Osteocyte (in vitro differentiated cells): Measurements from ENCODE around the gene C22orf31. TPM values are rescaled to one million over a fixed set of nuclear protein-coding genes. Genes with fewer than 3 reads are reported as not detected.

Experiments used
- DNase-seq: peaks from one replicate; pipeline ENCODE4 v3.0.0; 2021; ENCODE audit warnings: mixed read lengths; ENCODE audit not compliant: unreplicated experiment; ENCODE audit errors: extremely low spot score
- H3K27ac Mint-ChIP-seq: one replicate; pipeline ENCODE4 v1.8.0; 2021; ENCODE audit warnings: mild to moderate bottlenecking, mixed read lengths; ENCODE audit not compliant: unreplicated experiment
- H3K27me3 Mint-ChIP-seq: one replicate; pipeline ENCODE4 v1.8.0; 2021; ENCODE audit warnings: mixed read lengths; ENCODE audit not compliant: unreplicated experiment
- H3K36me3 Mint-ChIP-seq: one replicate; pipeline ENCODE4 v1.8.0; 2021; ENCODE audit warnings: mixed read lengths; ENCODE audit not compliant: unreplicated experiment
- H3K4me1 Mint-ChIP-seq: one replicate; pipeline ENCODE4 v1.8.0; 2021; ENCODE audit warnings: mixed read lengths; ENCODE audit not compliant: unreplicated experiment
- H3K4me3 Mint-ChIP-seq: one replicate; pipeline ENCODE4 v1.8.0; 2021; ENCODE audit warnings: mild to moderate bottlenecking, moderate library complexity, mixed read lengths; ENCODE audit not compliant: unreplicated experiment
- H3K9me3 Mint-ChIP-seq: one replicate; pipeline ENCODE4 v1.8.0; 2021; ENCODE audit warnings: mixed read lengths; ENCODE audit not compliant: unreplicated experiment
- CTCF ChIP-seq: fragments of 200-600 bp; sonication (generic); IDR thresholded peaks from 2 replicates; pipeline ENCODE4 v1.5.0; 2021; ENCODE audit warnings: antibody characterized with exemption, mild to moderate bottlenecking, moderate library complexity
- total RNA-seq: library from RNA; stranded (reverse); gene quantifications from 2 replicates; pipeline ENCODE4 v1.2.1, GENCODE V29; 2021

C22orf31 gene
- total RNA-seq, 1 donor from 2014 or later: not detected

- Mint-ChIP-seq H3K4me1 (no peaks in the 10 kb centered on the region), H3K9me3 (peaks cover 4% of the 10 kb centered on the region), H3K27ac (no peak overlapping the region), H3K36me3 (peaks cover 5% of the 10 kb centered on the region), H3K27me3 (no peaks in the 10 kb centered on the region), H3K4me3 (no peak overlapping the region)
- no peak for DNase-seq
- no peak for TF ChIP-seq CTCF
Measured at GRCh38 chr22:29018293-29019189, 43.1 kb downstream of the C22orf31 start.

- no peak overlapping the region for H3K27ac Mint-ChIP-seq
- peaks cover 5% of the 10 kb centered on the region for H3K36me3 Mint-ChIP-seq
- H3K4me1 Mint-ChIP-seq: no peaks in the 10 kb centered on the region
- no peak overlapping the region for H3K4me3 Mint-ChIP-seq
- TF ChIP-seq CTCF: no peak
- no peaks in the 10 kb centered on the region for H3K27me3 Mint-ChIP-seq
- H3K9me3 Mint-ChIP-seq: peaks cover 4% of the 10 kb centered on the region
- no peak for DNase-seq
Measured at GRCh38 chr22:29016067-29016938, 45.3 kb downstream of the C22orf31 start.

GRCh38 chr22:29014773-29015172, 46.9 kb downstream of the C22orf31 start:
- TF ChIP-seq CTCF: no peak
- peaks cover 5% of the 10 kb centered on the region for H3K4me1 Mint-ChIP-seq
- H3K27me3 Mint-ChIP-seq: no peaks in the 10 kb centered on the region
- H3K36me3 Mint-ChIP-seq: peaks cover 5% of the 10 kb centered on the region
- peaks cover 4% of the 10 kb centered on the region for H3K9me3 Mint-ChIP-seq
- H3K27ac Mint-ChIP-seq: no peak overlapping the region
- no peak for DNase-seq
- H3K4me3 Mint-ChIP-seq: no peak overlapping the region

GRCh38 chr22:29014293-29014692, 47.3 kb downstream of the C22orf31 start:
- H3K4me3 Mint-ChIP-seq: no peak overlapping the region
- no peaks in the 10 kb centered on the region for H3K27me3 Mint-ChIP-seq
- peaks cover 4% of the 10 kb centered on the region for H3K9me3 Mint-ChIP-seq
- no peak for DNase-seq
- peaks cover 5% of the 10 kb centered on the region for H3K36me3 Mint-ChIP-seq
- peaks cover 5% of the 10 kb centered on the region for H3K4me1 Mint-ChIP-seq
- TF ChIP-seq CTCF: no peak
- H3K27ac Mint-ChIP-seq: no peak overlapping the region

GRCh38 chr22:29012952-29013351, 48.7 kb downstream of the C22orf31 start:
- no peaks in the 10 kb centered on the region for H3K9me3 Mint-ChIP-seq
- H3K27me3 Mint-ChIP-seq: no peaks in the 10 kb centered on the region
- DNase-seq: no peak
- no peak overlapping the region for H3K27ac Mint-ChIP-seq
- H3K4me3 Mint-ChIP-seq: no peak overlapping the region
- no peaks in the 10 kb centered on the region for H3K36me3 Mint-ChIP-seq
- H3K4me1 Mint-ChIP-seq: peaks cover 5% of the 10 kb centered on the region
- TF ChIP-seq CTCF: no peak
